Fibroblast of peridontal ligament (primary cell): ENCODE measurements around the gene MRPS18C.
"Not testable (repeated sequence)": the region's sequence is repeated elsewhere in the genome, so short reads cannot be mapped to it uniquely, and the experiment has no call there.

Experiments
- DNase-seq: peaks from one replicate; pipeline ENCODE4 v3.0.0-alpha.2; 2010; ENCODE audit errors: extremely low read depth

MRPS18C gene

GRCh38 chr4:83498187-83498586 lies 42.3 kb downstream of the MRPS18C start:
- no peak for DNase-seq

- DNase-seq = not testable (repeated sequence)
Measured at GRCh38 chr4:83501671-83502070, 45.8 kb downstream of the MRPS18C start.

- no peak for DNase-seq
Measured at GRCh38 chr4:83503974-83504373, 48.1 kb downstream of the MRPS18C start.

- no peak for DNase-seq
Measured at GRCh38 chr4:83504503-83504902, 48.6 kb downstream of the MRPS18C start.

DNA sequence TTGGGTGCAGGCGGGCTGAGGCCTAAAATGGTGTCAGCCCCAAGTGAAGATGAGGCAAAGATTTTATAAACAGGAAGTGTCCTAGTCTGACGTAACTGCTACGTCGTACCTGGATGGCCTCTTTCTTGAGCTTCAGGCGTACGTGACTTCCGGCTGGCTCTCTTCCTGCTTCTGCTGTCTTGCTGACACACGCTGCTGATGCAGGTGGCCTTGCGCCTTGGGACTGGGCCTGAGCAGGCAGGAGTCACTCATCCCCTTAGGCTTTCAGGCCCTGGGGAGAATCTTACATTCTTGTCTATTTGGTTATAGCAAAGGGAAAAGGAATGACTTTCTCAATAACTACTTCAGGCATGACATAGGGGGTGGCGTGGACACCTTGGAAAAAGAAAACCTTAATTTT lies 49.1 kb downstream of the MRPS18C start:
- DNase-seq = no peak

DNA sequence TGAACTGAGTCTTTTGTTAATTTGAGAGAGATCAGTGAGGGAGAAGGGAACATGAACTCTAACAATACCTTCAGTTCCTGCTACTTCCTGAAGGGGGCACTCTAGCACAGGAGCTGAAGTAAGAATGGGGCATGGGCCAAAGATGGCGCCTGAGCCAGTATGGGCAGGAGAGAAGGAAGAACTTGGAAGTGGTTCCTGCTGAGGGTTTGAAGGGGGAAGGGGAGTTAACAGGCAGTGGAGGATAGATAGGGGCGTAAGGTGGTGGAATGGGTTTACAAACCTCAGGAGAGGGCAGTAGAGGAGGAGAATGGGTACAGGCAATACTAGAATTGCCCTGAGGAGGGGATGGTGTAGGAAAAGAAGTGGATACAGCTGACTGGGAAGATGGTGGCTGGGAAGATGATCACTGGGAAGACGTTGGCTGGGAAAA lies 53.3 kb downstream of the MRPS18C start:
- DNase-seq = peak; percentile 70

DNA sequence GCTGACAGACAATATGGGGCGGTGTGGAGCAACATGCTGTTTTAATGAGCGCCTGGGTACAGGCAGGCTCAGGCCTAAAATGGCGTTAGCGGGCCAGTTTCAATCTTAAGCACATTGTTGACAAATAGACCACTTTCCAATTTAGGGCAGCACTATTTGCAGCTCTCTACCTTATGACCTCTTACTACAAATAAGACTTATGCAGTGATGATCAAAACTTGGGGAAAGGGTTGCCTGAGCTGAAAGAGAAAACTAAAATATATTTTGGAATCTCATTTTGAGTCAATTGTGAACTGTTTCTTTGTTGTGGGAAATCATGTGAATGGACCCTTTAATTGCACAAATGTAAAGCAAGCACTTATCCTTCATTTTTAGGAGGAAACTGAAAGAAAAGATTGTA lies 54.6 kb downstream of the MRPS18C start:
- DNase-seq = no peak
